Left forelimb (tissue), 1 donor: ENCODE measurements around the gene SERPINA4.

Experiments
- DNase-seq: peaks from one replicate; pipeline ENCODE4 v3.0.0-alpha.2; 2018; ENCODE audit warnings: low spot score

The SERPINA4 gene

GRCh38 chr14:94560751-94561655, at the start of gene SERPINA4:
TSS of gene SERPINA4 (plus strand) at chr14:94561442. CDS start at chr14:94563483, 2,041 bp downstream.
- DNase-seq = no peak

GRCh38 chr14:94514351-94514750, 46.9 kb upstream of the SERPINA4 start:
- no peak for DNase-seq

- no peak for DNase-seq
Measured at GRCh38 chr14:94515426-94515825, 45.8 kb upstream of the SERPINA4 start.

- no peak for DNase-seq
Measured at GRCh38 chr14:94515856-94516255, 45.4 kb upstream of the SERPINA4 start.

- no peak for DNase-seq
Measured at GRCh38 chr14:94517248-94517640, 44.0 kb upstream of the SERPINA4 start.

- DNase-seq = no peak
Measured at GRCh38 chr14:94517641-94518257, 43.5 kb upstream of the SERPINA4 start.

- no peak for DNase-seq
Measured at GRCh38 chr14:94521375-94522114, 39.7 kb upstream of the SERPINA4 start.

- DNase-seq = no peak
Measured at GRCh38 chr14:94522115-94522724, 39.0 kb upstream of the SERPINA4 start.

GRCh38 chr14:94523265-94523664, 38.0 kb upstream of the SERPINA4 start:
- DNase-seq = no peak

GRCh38 chr14:94524093-94524492, 37.1 kb upstream of the SERPINA4 start:
- DNase-seq = peak; percentile 47

- DNase-seq = no peak
Measured at GRCh38 chr14:94531187-94531586, 30.1 kb upstream of the SERPINA4 start.

- DNase-seq = no peak
Measured at GRCh38 chr14:94532447-94532846, 28.8 kb upstream of the SERPINA4 start.

- no peak for DNase-seq
Measured at GRCh38 chr14:94535506-94535905, 25.7 kb upstream of the SERPINA4 start.

- DNase-seq = no peak
Measured at GRCh38 chr14:94536836-94537235, 24.4 kb upstream of the SERPINA4 start.

- DNase-seq = no peak
Measured at GRCh38 chr14:94538070-94538740, 23.0 kb upstream of the SERPINA4 start.

- no peak for DNase-seq
Measured at GRCh38 chr14:94539181-94539580, 22.1 kb upstream of the SERPINA4 start.

GRCh38 chr14:94540031-94540794, 21.0 kb upstream of the SERPINA4 start:
- no peak for DNase-seq

GRCh38 chr14:94541234-94541975, 19.8 kb upstream of the SERPINA4 start:
- no peak for DNase-seq

GRCh38 chr14:94542111-94542810, 19.0 kb upstream of the SERPINA4 start:
- no peak for DNase-seq
